Chondrocyte (in vitro differentiated cells): ENCODE measurements around the gene VPS26A. TPM values are rescaled to one million over a fixed set of nuclear protein-coding genes. Genes with fewer than 3 reads are reported as not detected.

Source experiments
- DNase-seq: peaks from one replicate; pipeline ENCODE4 v3.0.0; 2021; ENCODE audit warnings: mixed read lengths, low spot score
- H3K27ac Mint-ChIP-seq: one replicate; pipeline ENCODE4 v1.8.0; 2021; ENCODE audit warnings: mild to moderate bottlenecking, moderate library complexity, mixed read lengths; ENCODE audit not compliant: unreplicated experiment
- H3K27me3 Mint-ChIP-seq: 2 replicates; pipeline ENCODE4 v1.8.0; 2021; ENCODE audit warnings: low read depth, mixed read lengths
- H3K36me3 Mint-ChIP-seq: 2 replicates; pipeline ENCODE4 v1.8.0; 2021; ENCODE audit warnings: low read depth, mixed read lengths
- H3K4me1 Mint-ChIP-seq: 2 replicates; pipeline ENCODE4 v1.8.0; 2021; ENCODE audit warnings: low read depth, mild to moderate bottlenecking, mixed read lengths
- H3K4me3 Mint-ChIP-seq: one replicate; pipeline ENCODE4 v1.8.0; 2021; ENCODE audit warnings: mild to moderate bottlenecking, moderate library complexity, mixed read lengths; ENCODE audit not compliant: unreplicated experiment
- H3K9me3 Mint-ChIP-seq: 2 replicates; pipeline ENCODE4 v1.8.0; 2021; ENCODE audit warnings: low read depth, mixed read lengths
- CTCF ChIP-seq: fragments of 200-600 bp; sonication (generic); IDR thresholded peaks from 2 replicates; pipeline ENCODE4 v1.5.0; 2021; ENCODE audit warnings: antibody characterized with exemption, mild to moderate bottlenecking, moderate library complexity
- total RNA-seq: library from RNA; stranded (reverse); gene quantifications from 3 replicates; pipeline ENCODE4 v1.2.1, GENCODE V29; 2021

VPS26A gene
- total RNA-seq, 1 donor from 2014 or later: 61.6 TPM

DNA sequence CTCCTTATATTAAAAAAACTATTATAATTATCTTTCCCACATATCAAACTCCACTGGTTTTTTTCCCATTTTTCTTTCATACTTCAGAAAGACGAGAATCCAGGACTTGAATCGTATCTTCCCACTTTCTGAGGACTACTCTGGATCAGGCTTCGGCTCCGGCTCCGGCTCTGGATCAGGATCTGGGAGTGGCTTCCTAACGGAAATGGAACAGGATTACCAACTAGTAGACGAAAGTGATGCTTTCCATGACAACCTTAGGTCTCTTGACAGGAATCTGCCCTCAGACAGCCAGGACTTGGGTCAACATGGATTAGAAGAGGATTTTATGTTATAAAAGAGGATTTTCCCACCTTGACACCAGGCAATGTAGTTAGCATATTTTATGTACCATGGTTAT lies 20.2 kb upstream of the VPS26A start:
- no peaks in the 10 kb centered on the region for H3K4me1 Mint-ChIP-seq
- no peaks in the 10 kb centered on the region for H3K27me3 Mint-ChIP-seq
- H3K27ac Mint-ChIP-seq: no peak overlapping the region
- no peak for TF ChIP-seq CTCF
- DNase-seq: no peak
- H3K9me3 Mint-ChIP-seq: no peaks in the 10 kb centered on the region
- no peak overlapping the region for H3K4me3 Mint-ChIP-seq
- peaks cover 5% of the 10 kb centered on the region for H3K36me3 Mint-ChIP-seq

DNA sequence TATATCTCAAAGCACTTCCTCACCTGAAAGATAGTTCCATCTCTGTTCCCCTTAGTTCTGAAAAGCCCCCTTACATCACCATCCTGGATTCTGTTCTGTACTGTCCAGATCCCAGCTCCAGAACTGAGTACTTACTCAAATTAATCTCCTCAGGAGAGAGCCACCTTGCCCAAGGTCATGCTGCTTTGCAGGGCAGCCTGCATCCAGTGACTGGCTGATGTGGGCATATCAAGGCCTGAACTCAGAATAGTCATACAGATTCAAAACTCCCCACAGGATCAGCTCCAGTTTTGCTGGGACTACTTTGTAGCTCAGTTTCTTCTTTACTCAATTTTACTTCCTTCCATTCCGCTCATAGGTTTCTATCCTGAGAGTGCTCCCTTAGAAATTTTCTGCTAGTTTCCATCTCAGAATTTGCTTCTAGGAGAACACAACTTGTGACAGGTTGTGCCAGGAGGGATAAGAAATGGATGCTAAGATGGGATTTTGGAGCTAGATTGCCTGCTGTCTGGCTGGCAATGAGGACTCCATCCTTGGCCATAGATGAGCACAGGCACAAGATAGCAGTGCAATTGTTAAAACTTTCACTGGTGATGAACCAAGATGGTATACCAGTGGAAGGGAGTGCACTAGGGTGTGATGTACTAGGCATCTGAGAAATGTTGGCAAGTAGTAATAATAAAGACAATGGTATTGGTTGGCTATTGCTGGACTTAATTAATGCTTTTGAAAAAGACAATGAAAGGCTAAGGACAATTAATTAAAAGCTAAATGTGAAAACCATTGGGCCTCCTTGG lies 18.8 kb upstream of the VPS26A start:
- no peaks in the 10 kb centered on the region for H3K9me3 Mint-ChIP-seq

DNA sequence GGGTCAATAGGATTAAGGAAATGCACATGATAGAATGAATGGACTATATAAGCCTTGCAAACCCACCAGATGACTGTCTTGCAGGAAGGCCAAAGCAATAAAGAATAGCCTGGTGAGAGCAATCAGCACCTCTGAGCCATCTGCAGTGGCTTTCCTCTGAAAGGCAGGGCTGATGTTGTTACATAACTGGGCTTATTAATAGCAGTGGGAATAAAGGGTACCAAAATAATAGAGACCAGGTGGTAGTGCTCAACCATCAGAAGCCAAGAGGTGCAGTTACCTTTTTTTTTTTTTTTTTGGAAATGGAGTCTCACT lies 16.8 kb upstream of the VPS26A start:
- Mint-ChIP-seq H3K36me3 (peaks cover 3% of the 10 kb centered on the region), H3K4me3 (no peak overlapping the region), H3K27ac (no peak overlapping the region), H3K4me1 (no peaks in the 10 kb centered on the region), H3K27me3 (no peaks in the 10 kb centered on the region), H3K9me3 (no peaks in the 10 kb centered on the region)
- DNase-seq: no peak
- TF ChIP-seq CTCF: no peak

More for the DNA sequence above, 18.8 kb upstream of the VPS26A start:
- DNase-seq: no peak
- Mint-ChIP-seq H3K27ac (no peak overlapping the region), H3K4me3 (no peak overlapping the region), H3K36me3 (peaks cover 5% of the 10 kb centered on the region), H3K27me3 (no peaks in the 10 kb centered on the region), H3K4me1 (no peaks in the 10 kb centered on the region)
- no peak for TF ChIP-seq CTCF

DNA sequence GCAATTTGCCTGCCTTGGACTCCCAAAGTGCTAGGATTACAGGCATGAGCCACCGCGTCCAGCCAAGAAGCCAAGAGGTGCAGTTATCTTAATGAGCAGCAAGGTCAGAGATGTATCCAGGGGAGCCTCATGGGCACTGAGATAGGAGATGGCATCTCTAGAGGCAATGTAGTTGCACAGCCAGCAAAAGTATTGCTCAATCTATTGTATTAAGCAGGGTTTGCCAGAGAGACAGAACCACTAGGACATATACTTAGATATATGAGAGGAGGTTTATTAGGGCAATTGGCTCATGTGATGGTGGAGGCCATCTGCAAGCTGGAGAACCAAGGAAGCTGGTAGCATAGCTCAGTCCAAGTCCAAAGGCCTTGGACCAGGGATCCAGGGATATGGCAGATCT lies 16.3 kb upstream of the VPS26A start:
- no peak for DNase-seq
- peaks cover 3% of the 10 kb centered on the region for H3K36me3 Mint-ChIP-seq
- H3K9me3 Mint-ChIP-seq: no peaks in the 10 kb centered on the region
- H3K27me3 Mint-ChIP-seq: no peaks in the 10 kb centered on the region
- no peak overlapping the region for H3K4me3 Mint-ChIP-seq
- no peak overlapping the region for H3K27ac Mint-ChIP-seq
- no peak for TF ChIP-seq CTCF
- H3K4me1 Mint-ChIP-seq: no peaks in the 10 kb centered on the region

GRCh38 chr10:69119896-69120295 lies 4.1 kb upstream of the VPS26A start:
- Mint-ChIP-seq H3K27ac (no peak overlapping the region), H3K4me1 (peaks cover 6% of the 10 kb centered on the region), H3K9me3 (no peaks in the 10 kb centered on the region), H3K27me3 (no peaks in the 10 kb centered on the region), H3K36me3 (no peaks in the 10 kb centered on the region), H3K4me3 (no peak overlapping the region)
- DNase-seq: no peak
- no peak for TF ChIP-seq CTCF
